Dedifferentiated amniotic fluid mesenchymal stem cell (primary cell): ENCODE measurements around the gene FXYD5.
"Not testable (repeated sequence)": the region's sequence is repeated elsewhere in the genome, so short reads cannot be mapped to it uniquely, and the experiment has no call there.

Source experiments
- DNase-seq: peaks from one replicate; pipeline ENCODE4 v3.0.0-alpha.2; 2016; ENCODE audit errors: extremely low spot score

Gene FXYD5

GRCh38 chr19:35119578-35120155 lies 34.9 kb upstream of the FXYD5 start:
- no peak for DNase-seq

- peak; percentile 34 for DNase-seq
Measured at GRCh38 chr19:35120492-35120891, 34.0 kb upstream of the FXYD5 start.

DNA sequence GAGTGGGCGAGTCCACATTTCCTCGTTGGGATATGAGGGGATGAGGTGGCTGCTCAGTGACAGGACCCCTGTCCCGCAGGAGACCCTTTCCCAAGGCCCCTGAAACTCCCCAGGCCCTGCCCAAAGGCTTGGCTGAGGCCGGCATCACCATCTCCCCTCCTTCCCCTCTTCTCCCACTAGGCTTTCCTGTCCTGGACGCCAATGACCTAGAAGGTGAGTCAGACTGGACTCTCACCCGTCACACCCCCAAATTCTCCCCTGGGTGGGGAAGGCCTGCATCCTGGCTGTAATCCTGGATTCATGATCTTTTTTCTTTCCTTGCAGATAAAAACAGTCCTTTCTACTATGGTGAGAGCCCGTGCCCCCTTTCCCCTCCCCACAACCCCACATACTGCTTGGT lies 33.6 kb upstream of the FXYD5 start:
- DNase-seq, result no peak

DNA sequence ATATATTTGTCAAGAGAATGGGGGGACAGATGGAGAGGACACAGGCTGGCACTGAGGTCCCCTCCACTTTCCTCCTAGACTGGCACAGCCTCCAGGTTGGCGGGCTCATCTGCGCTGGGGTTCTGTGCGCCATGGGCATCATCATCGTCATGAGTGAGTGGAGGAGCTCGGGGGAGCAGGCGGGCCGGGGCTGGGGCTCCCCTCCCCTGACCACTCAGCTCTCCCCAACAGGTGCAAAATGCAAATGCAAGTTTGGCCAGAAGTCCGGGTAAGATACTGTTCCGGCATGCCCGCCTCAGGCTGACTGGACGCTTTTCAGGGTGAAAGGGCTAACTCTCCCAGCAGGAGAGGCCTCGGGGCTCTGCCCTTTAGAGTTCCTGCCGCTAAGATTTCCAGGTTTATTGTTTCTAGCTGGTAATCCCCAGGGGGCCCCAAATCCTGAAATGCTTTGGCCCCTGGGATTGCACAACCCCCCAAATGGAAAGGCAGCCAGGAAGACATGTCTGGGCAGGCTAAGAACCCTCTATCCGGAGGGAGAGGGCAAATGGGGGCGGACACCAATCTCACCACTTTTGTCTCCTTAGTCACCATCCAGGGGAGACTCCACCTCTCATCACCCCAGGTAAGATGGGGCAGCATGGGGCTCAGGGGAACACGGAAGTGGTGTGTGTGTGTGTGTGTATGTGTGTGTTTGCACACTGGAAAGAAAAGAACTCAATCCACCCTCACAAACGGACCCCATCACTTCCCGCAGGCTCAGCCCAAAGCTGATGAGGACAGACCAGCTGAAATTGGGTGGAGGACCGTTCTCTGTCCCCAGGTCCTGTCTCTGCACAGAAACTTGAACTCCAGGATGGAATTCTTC lies 31.6 kb upstream of the FXYD5 start:
- DNase-seq, result no peak

- DNase-seq, result no peak
Measured at GRCh38 chr19:35123573-35123972, 31.0 kb upstream of the FXYD5 start.

DNA sequence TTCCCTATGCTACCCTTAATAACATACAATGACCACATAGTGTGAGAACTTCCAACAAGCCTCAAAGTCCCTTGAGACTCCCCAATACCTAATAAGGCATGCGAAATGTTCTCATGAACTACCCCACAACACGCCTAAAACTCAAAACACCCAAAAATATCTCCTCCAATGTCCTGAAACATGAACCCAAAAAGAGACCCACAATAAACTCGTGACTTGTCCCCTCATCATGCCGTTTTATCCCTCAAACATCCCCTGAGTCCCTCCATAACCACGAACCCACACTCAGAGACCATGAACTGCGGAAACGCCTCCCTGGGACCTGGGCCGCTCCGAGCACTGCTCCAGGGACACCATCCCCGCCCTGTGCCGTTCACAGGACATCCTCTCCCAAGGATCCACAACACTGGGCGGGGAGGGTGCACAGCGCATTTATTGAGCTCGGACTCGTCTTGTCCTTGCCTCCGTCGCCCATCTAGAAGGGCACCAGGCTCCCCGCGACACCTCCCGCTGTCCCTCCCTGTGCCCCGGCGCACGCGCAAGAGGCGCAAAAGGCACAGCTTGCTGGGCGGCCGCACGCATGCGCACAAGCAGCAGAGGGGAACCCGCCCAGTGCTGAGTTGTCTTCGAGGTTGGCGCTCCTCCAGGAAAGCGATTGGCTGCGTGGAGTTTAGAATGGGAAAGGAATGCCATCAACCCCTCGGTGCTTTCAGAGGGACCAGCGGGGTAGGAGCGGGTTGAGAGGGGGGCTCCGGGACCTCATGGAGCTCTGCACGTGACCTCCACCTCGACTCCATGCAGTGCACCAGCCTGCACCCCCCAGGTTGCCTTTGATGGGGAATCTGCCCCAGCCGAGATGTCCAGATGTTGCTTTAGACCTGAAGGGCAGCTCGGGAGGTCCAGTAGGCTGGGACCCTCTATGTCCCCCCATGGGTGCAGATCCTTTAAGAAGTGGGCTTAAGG lies 30.2 kb upstream of the FXYD5 start:
- peak; percentile 89 for DNase-seq

GRCh38 chr19:35125270-35125717 lies 29.2 kb upstream of the FXYD5 start:
- no peak for DNase-seq

GRCh38 chr19:35125749-35126623 lies 28.5 kb upstream of the FXYD5 start:
- DNase-seq, result no peak

DNA sequence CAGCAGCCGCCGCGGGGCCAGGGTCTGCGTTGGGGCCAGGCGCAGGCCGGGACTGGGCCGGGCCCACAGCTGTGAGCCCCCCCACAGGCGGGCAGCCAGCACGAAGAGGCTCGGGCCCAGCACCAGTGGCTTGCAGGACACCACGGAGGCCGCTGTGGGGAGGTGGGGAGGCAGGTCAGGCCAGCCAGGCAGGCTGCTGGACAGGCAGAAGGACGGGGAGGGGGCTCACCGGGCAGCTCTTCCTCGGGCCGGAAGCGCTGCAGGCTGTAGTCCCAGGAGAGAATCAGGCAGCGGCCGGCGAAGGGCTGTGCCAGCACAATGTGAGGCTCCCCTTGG lies 27.9 kb upstream of the FXYD5 start:
- no peak for DNase-seq

DNA sequence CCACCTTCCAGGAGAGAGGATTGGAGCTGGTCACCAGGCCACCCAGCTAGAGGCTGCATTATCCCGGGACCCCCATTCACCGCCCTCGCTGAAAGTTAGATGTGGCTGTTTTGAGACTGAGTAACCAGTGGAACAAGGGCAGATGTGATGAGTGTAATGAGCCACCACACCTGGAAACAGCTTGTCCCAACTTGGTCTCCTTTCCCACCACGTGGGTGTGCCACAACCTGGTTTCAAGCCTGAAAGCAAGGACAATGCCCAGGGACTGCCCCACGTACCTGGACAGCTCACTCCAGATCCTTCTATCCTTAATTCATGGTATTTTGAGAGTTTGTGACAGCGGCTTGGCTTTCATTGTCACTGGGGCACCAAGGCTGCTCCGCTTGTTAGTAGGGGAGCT lies 26.7 kb upstream of the FXYD5 start:
- no peak for DNase-seq

- no peak for DNase-seq
Measured at GRCh38 chr19:35128398-35129057, 26.0 kb upstream of the FXYD5 start.

GRCh38 chr19:35129724-35130274 lies 24.7 kb upstream of the FXYD5 start:
- not testable (repeated sequence) for DNase-seq

DNA sequence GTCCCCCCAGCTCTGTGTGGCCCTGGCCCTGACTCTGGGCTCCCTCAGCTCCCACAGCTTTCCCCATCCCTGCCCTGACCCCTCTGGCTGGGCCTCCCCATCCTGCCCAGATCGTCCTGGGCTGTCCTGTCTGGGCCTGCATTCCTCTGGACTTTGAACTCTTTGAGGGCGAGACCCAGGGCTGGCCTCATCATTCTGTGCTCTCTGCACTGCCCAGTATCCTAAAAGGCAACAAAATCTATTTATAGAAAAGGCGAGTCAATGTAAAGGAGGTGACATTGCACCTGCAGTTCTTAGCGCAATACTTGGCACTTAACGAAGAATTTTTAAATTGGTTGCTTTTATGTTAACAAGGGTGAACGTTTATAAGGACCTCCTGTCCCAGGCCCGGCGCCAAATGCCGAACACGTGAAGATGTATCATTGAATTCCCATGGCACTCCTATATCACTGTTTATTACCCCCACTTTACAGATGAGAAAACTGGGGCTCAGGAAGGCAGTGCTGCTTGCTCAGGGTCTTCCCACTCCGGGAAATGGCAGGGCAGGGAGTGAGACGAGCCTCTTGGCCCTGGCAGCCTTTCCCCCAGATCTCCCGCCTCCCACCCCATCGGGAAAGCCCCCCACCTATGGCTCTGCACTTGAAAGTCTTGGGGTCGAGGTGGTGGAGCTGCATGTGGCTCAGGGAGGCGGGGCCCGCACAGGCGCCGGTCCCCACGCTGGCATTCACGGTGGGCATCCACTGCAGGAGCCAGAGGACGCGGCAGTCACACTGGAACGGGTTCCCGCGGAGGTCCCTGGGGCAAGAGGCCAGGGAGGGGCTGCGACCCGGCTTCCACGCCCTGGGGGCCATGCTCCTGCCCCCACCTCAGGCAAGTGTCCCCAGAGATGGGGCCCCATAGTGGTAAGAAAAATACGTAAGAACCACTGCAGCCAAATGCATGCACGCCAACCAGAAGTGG lies 23.5 kb upstream of the FXYD5 start:
- DNase-seq, result no peak

DNA sequence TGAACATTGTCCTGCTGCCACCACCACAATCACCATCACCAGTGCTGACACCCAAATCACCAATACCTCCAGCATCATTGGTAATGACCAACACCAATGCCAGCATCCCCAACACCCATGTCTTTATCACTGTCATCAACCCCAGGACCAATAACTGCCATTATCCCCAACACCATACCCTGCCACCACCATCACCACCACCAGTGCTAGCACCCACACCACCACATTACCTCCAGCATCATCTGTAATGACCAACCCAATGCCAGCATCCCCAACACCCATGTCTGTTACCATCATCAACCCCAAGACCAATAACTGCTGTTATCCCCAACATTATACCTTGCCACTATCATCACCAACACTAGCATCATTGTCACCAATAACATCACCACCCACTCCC lies 22.3 kb upstream of the FXYD5 start:
- no peak for DNase-seq

DNA sequence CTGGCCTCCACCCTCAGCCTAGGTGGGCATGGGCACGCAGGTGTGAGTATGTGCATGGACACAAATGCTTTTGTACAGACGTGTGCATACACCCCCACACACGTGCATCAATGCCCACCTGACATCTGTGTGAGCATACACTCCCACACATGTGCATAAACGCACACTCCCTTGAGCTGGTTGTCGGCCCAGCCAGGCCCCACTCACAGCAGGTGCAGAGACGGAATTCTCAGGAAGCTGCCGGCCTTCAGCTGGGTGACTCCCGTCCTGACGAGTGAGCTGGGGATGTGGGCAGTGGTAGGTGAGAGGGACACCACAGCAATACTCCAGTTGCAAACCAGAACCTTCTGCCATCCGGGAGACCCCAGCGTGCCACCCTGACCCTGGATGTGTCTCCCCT lies 20.7 kb upstream of the FXYD5 start:
- no peak for DNase-seq

DNA sequence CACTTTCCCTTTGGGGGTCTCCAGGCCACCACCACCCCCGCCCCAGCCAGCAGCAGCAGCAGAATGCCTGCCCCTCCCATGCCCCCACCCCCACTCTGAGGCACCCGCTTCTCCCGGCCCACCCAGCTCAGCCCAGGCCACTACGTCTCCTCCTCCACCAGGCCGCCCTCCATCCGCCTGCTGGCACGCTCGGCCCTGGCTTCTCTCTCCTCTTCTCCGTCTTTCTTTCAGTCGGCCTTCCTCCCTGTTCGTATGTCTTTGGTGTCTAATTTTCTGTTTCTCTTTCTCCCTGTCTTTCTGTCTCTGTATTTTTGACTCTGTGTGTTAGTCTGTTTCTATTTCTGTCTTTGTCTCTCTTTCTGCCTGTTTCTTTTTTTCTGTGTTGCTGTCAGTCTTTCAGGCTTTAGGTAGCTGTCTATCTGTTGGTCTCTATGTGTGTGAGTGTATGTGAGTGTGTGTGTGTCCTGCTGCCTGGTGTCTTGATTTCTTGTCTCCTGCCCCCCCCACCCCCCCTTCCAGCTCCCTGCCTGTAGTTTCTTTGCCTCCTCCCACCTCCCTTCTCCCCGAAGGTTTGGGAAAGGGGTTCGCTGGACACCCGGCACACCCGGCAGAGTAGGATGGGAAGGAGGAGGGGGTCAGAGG lies 19.8 kb upstream of the FXYD5 start, which contains the start of gene LGI4:
TSS of gene LGI4 (minus strand) at position 459 of the 642 bp plus-strand sequence. CDS start at position 80, 379 bp downstream.
- no peak for DNase-seq

- DNase-seq, result peak; percentile 54
Measured at GRCh38 chr19:35135389-35135909, 19.1 kb upstream of the FXYD5 start.

DNA sequence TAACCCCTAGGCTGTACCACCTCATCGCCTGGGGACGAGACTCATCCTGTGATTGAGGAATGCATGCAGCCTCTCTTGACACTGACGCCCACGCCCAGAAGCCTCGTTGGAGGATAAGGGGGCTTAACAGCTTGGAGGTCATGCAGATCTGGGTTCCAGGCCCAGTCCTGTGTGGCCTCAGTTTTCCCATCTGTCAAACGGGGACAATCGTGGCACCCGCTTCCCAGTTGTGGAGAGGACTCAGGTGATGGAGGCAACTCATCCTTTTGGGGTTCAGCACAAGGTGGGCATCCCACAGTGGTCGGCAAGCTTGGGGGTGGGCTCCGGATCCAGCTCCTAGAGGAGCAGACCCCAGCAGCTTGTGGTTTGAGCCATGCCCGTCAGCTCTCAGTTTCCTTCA lies 18.3 kb upstream of the FXYD5 start:
- no peak for DNase-seq
